GM06990 (cell line): ENCODE measurements around the gene CPA4.

ENCODE experiments used
- DNase-seq: peaks from one replicate; pipeline ENCODE4 v3.0.0-alpha.2; 2011; ENCODE audit not compliant: insufficient read length; ENCODE audit errors: extremely low read depth
- H3K27me3 ChIP-seq: replicated peaks from 2 replicates; pipeline ENCODE4 v1.6.0; 2011; ENCODE audit warnings: low read length; ENCODE audit not compliant: control insufficient read depth, insufficient read depth
- H3K36me3 ChIP-seq: 2 replicates; pipeline ENCODE4 v1.5.1; 2011; ENCODE audit warnings: low read length; ENCODE audit not compliant: control insufficient read depth, insufficient read depth
- H3K4me3 ChIP-seq: replicated peaks from 2 replicates; pipeline ENCODE4 v1.5.1; 2011; ENCODE audit warnings: low read depth, mild to moderate bottlenecking, control low read depth, low read length
- CTCF ChIP-seq: IDR thresholded peaks from 2 replicates; pipeline ENCODE4 v1.5.1; 2011; ENCODE audit warnings: low read length, control low read depth, mild to moderate bottlenecking, inconsistent platforms; ENCODE audit not compliant: insufficient read depth, poor library complexity, severe bottlenecking

CPA4 gene

GRCh38 chr7:130341882-130342281, 48.9 kb downstream of the CPA4 start:
- TF ChIP-seq CTCF, result no peak
- DNase-seq, result no peak

GRCh38 chr7:130342701-130343380, 49.9 kb downstream of the CPA4 start:
- Histone ChIP-seq H3K27me3 (no peaks in the 10 kb centered on the region), H3K36me3 (no peaks in the 10 kb centered on the region), H3K4me3 (no peak overlapping the region)
- no peak for TF ChIP-seq CTCF
- DNase-seq, result no peak

More at GRCh38 chr7:130341882-130342281, 48.9 kb downstream of the CPA4 start:
- Histone ChIP-seq H3K27me3 (no peaks in the 10 kb centered on the region), H3K36me3 (no peaks in the 10 kb centered on the region), H3K4me3 (no peak overlapping the region)

- TF ChIP-seq CTCF, result no peak
- no peaks in the 10 kb centered on the region for H3K36me3 ChIP-seq
- H3K27me3 ChIP-seq, result no peaks in the 10 kb centered on the region
- H3K4me3 ChIP-seq, result no peak within 1 kb of the TSS
- no peak for DNase-seq
Observed at GRCh38 chr7:130344271-130344866, 51.4 kb downstream of the CPA4 start, which contains the start of gene CPA5. Gene CPA5, plus strand, starts transcription at chr7:130344816. Its CDS starts 1,670 bp downstream, at chr7:130346486.

- TF ChIP-seq CTCF, result no peak
- no peak overlapping the region for H3K4me3 ChIP-seq
- DNase-seq, result no peak
- no peaks in the 10 kb centered on the region for H3K27me3 ChIP-seq
- H3K36me3 ChIP-seq, result no peaks in the 10 kb centered on the region
Observed at GRCh38 chr7:130345136-130345535, 52.2 kb downstream of the CPA4 start.

- Histone ChIP-seq H3K4me3 (no peak overlapping the region), H3K36me3 (no peaks in the 10 kb centered on the region), H3K27me3 (no peaks in the 10 kb centered on the region)
- no peak for DNase-seq
- TF ChIP-seq CTCF, result no peak
Observed at GRCh38 chr7:130345725-130346124, 52.8 kb downstream of the CPA4 start.
